ENCODE data around the gene CELF5.

DNA sequence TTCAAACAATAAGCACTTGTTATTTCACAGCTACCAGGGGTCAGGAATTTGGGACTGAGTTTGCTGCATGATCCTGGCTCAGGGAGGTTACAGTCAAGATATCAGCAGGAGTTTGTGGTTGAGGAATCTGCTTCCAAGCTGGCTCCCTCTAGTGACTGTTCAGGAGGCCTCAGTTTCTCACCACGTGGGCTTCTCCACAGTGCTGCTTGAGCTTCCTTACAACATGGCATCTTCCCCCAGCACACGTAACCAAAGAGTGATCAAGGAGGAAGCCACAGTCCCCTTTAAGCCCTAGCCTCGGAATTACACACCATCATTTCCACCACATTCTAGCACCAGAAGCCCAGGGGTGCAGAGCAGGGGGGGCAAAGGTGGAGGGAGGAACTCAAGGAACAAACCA is 28.8 kb downstream of the CELF5 start:
- TF ChIP-seq CTCF (IDR thresholded peaks at IDR 0.05 in 4 of 5, conservative IDR thresholded peaks at IDR 0.05 in 1 of 5) (no peak), POLR2A (IDR thresholded peaks at IDR 0.05) (no peak)

All from gastrocnemius medialis (tissue), 4 donors.